Superior temporal gyrus (tissue), 1 donor: ENCODE data around the gene CPNE8.

Source experiments
- DNase-seq: peaks from one replicate; pipeline ENCODE4 v3.0.0-alpha.2; 2016; ENCODE audit errors: extremely low spot score

The CPNE8 gene

GRCh38 chr12:38728894-38729293 is 176.5 kb downstream of the CPNE8 start:
- no peak for DNase-seq

- no peak for DNase-seq
Measured at GRCh38 chr12:38721611-38722252, 183.7 kb downstream of the CPNE8 start.

- DNase-seq, result no peak
Measured at GRCh38 chr12:38720661-38721060, 184.7 kb downstream of the CPNE8 start.

GRCh38 chr12:38713294-38713693 is 192.1 kb downstream of the CPNE8 start:
- DNase-seq, result no peak

- no peak for DNase-seq
Measured at GRCh38 chr12:38711054-38711453, 194.3 kb downstream of the CPNE8 start.

GRCh38 chr12:38708466-38708865 is 196.9 kb downstream of the CPNE8 start:
- no peak for DNase-seq

- no peak for DNase-seq
Measured at GRCh38 chr12:38707648-38708047, 197.7 kb downstream of the CPNE8 start.

- no peak for DNase-seq
Measured at GRCh38 chr12:38697289-38697688, 208.1 kb downstream of the CPNE8 start.

- DNase-seq, result no peak
Measured at GRCh38 chr12:38695057-38695456, 210.3 kb downstream of the CPNE8 start.

- no peak for DNase-seq
Measured at GRCh38 chr12:38691164-38691563, 214.2 kb downstream of the CPNE8 start.

- DNase-seq, result no peak
Measured at GRCh38 chr12:38690646-38691045, 214.7 kb downstream of the CPNE8 start.

GRCh38 chr12:38689704-38690103 is 215.7 kb downstream of the CPNE8 start:
- DNase-seq, result no peak

GRCh38 chr12:38689195-38689594 is 216.2 kb downstream of the CPNE8 start:
- DNase-seq, result no peak

GRCh38 chr12:38682521-38682920 is 222.9 kb downstream of the CPNE8 start:
- DNase-seq, result no peak

- DNase-seq, result no peak
Measured at GRCh38 chr12:38669530-38669929, 235.9 kb downstream of the CPNE8 start.

GRCh38 chr12:38669081-38669480 is 236.3 kb downstream of the CPNE8 start:
- DNase-seq, result no peak

GRCh38 chr12:38666425-38666824 is 239.0 kb downstream of the CPNE8 start:
- no peak for DNase-seq

GRCh38 chr12:38664661-38665269 is 240.6 kb downstream of the CPNE8 start:
- DNase-seq, result no peak

- no peak for DNase-seq
Measured at GRCh38 chr12:38662829-38663228, 242.6 kb downstream of the CPNE8 start.

- no peak for DNase-seq
Measured at GRCh38 chr12:38653650-38654049, 251.7 kb downstream of the CPNE8 start.

GRCh38 chr12:38648813-38649212 is 256.6 kb downstream of the CPNE8 start:
- no peak for DNase-seq

- no peak for DNase-seq
Measured at GRCh38 chr12:38646146-38646545, 259.2 kb downstream of the CPNE8 start.

- DNase-seq, result no peak
Measured at GRCh38 chr12:38639625-38640024, 265.8 kb downstream of the CPNE8 start.

- no peak for DNase-seq
Measured at GRCh38 chr12:38638401-38638800, 267.0 kb downstream of the CPNE8 start.
